ENCODE results near the gene ZFP2.
"Not testable (repeated sequence)": the region's sequence is repeated elsewhere in the genome, so short reads cannot be mapped to it uniquely, and the experiment has no call there.

The ZFP2 gene

GRCh38 chr5:178895615-178896571 is at the start of gene ZFP2:
TSS of gene ZFP2 (plus strand) at chr5:178895913. CDS start at chr5:178931314, 35,401 bp downstream.
- Mint-ChIP-seq H3K27me3 (ENCODE audit: low read depth) (no peaks in the 10 kb centered on the region), H3K4me1 (ENCODE audit: low read depth) (no peaks in the 10 kb centered on the region), H3K4me3 (peak within 1 kb of the TSS; percentile 58), H3K36me3 (ENCODE audit: low read depth) (peaks cover 2% of the 10 kb centered on the region), H3K27ac (no peak within 1 kb of the TSS), H3K9me3 (peaks cover 54% of the 10 kb centered on the region)
- DNase-seq (ENCODE audit: low spot score): peak; percentile 4

GRCh38 chr5:178849316-178849715 is 46.4 kb upstream of the ZFP2 start:
- Mint-ChIP-seq H3K36me3 (ENCODE audit: low read depth) (no peaks in the 10 kb centered on the region), H3K4me3 (no peak overlapping the region), H3K9me3 (peaks cover 4% of the 10 kb centered on the region), H3K27ac (no peak overlapping the region), H3K4me1 (ENCODE audit: low read depth) (no peaks in the 10 kb centered on the region), H3K27me3 (ENCODE audit: low read depth) (no peaks in the 10 kb centered on the region)
- DNase-seq (ENCODE audit: low spot score): no peak

DNA sequence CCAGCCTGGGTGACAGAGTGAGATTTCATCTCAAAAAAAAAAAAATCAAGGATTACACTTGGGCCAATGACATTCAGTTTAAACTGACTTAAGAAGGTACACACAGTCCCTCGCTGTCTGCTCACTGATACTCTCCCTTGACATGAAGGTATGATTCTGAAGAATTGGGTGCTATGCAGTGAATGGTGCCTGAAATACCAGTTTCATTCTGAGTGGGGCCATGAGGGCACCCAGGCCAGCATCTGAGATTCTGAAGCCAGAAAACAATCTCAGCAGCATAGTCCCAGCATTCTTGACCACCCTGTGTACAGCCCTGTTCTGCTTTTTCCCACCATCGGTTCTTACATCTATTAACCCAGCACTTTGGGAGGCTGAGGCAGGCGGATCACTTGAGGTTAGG is 43.8 kb upstream of the ZFP2 start:
- no peaks in the 10 kb centered on the region for H3K4me1 Mint-ChIP-seq (ENCODE audit: low read depth)
- H3K36me3 Mint-ChIP-seq (ENCODE audit: low read depth): no peaks in the 10 kb centered on the region
- no peaks in the 10 kb centered on the region for H3K27me3 Mint-ChIP-seq (ENCODE audit: low read depth)
- H3K27ac Mint-ChIP-seq: no peak overlapping the region
- DNase-seq (ENCODE audit: low spot score): no peak
- H3K4me3 Mint-ChIP-seq: no peak overlapping the region
- peaks cover 4% of the 10 kb centered on the region for H3K9me3 Mint-ChIP-seq

- Mint-ChIP-seq H3K9me3 (no peaks in the 10 kb centered on the region), H3K4me1 (ENCODE audit: low read depth) (peaks cover 5% of the 10 kb centered on the region), H3K27ac (no peak overlapping the region), H3K4me3 (no peak overlapping the region), H3K36me3 (ENCODE audit: low read depth) (no peaks in the 10 kb centered on the region), H3K27me3 (ENCODE audit: low read depth) (no peaks in the 10 kb centered on the region)
- DNase-seq (ENCODE audit: low spot score): no peak
Measured at GRCh38 chr5:178854284-178854683, 41.4 kb upstream of the ZFP2 start.

DNA sequence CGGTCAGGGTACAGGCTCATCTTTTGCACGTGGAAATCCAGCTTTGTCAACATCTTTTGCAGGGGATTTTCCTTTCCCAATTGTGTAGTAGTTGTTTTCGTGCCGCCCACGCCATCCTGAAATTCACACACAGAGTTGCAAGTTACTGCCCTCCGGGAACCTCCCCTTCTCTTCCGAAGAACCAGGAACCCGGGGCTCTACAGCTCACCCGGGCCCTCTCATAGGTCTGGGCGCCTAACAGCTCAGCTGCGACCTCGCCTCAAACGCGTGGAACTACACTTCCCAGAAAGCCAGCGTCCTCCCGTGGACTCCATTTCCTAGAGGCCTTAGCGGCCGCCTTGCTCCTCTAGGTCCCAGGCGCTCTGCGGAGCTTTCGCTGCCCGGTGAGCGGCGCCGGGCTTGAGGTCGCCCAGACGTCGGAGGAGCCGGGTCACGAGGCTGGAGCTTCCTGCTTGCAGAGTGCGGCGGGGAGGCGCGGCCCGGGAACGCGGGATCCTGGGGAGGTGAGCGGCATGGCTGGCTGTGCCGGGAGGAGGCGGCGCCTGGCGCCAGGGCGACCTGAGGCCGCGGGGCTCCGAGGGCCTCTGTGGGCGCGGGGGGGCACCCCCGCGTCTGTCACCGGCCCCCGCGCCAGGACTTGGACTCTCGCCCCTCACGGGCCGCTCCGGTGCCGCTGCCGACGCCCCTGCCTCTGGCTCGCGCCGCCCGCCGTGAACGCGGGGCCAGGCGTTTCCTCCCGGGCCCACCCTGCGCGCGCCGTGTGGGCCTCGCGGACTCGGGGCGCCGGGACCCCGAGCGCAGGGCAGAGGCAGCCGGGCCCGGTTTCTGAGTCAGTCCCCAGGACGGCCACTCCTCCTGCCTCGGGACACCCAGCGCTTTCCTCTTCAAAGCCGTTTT is 35.8 kb upstream of the ZFP2 start, which contains the start of gene ZNF354B:
TSS of gene ZNF354B (plus strand) at position 329 of the 897 bp plus-strand sequence. CDS start 1,095 bp downstream, outside the sequence.
- Mint-ChIP-seq H3K27ac (peak within 1 kb of the TSS; percentile 75), H3K9me3 (peaks cover 8% of the 10 kb centered on the region), H3K4me1 (ENCODE audit: low read depth) (peaks cover 16% of the 10 kb centered on the region), H3K4me3 (peak within 1 kb of the TSS; percentile 85), H3K36me3 (ENCODE audit: low read depth) (peaks cover 31% of the 10 kb centered on the region), H3K27me3 (ENCODE audit: low read depth) (no peaks in the 10 kb centered on the region)
- peak; percentile 87 for DNase-seq (ENCODE audit: low spot score)

GRCh38 chr5:178860615-178861014 is 35.1 kb upstream of the ZFP2 start:
- peaks cover 10% of the 10 kb centered on the region for H3K9me3 Mint-ChIP-seq
- H3K4me1 Mint-ChIP-seq (ENCODE audit: low read depth): peaks cover 16% of the 10 kb centered on the region
- not testable (repeated sequence) for H3K27ac Mint-ChIP-seq; H3K27me3 Mint-ChIP-seq (ENCODE audit: low read depth); DNase-seq (ENCODE audit: low spot score); H3K4me3 Mint-ChIP-seq
- H3K36me3 Mint-ChIP-seq (ENCODE audit: low read depth): peaks cover 39% of the 10 kb centered on the region

DNA sequence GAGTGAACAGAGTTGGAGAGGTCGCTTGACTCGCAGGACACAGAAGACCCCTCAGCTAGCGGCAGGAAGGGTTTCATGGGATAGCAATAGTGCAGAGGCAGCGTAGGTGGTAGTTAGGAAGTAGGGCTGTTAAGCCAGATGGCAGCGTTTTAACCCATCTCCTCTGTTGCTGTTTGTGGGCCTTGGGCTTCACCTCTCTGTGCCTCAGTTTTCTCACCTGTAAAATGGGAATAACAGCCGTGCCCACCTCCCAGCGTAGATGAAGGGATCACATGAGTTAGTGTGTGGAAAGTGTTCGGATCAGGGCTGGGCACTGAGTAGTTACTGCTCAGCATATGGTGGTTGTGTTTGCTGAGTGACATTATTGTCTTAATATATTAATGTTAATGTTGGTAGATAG is 34.1 kb upstream of the ZFP2 start:
- Mint-ChIP-seq H3K4me1 (ENCODE audit: low read depth) (peaks cover 16% of the 10 kb centered on the region), H3K9me3 (peaks cover 14% of the 10 kb centered on the region), H3K27ac (no peak overlapping the region), H3K27me3 (ENCODE audit: low read depth) (no peaks in the 10 kb centered on the region), H3K36me3 (ENCODE audit: low read depth) (peaks cover 49% of the 10 kb centered on the region), H3K4me3 (peak overlapping the region; percentile 59)
- no peak for DNase-seq (ENCODE audit: low spot score)

GRCh38 chr5:178866946-178867345 is 28.8 kb upstream of the ZFP2 start:
- H3K27me3 Mint-ChIP-seq (ENCODE audit: low read depth): no peaks in the 10 kb centered on the region
- DNase-seq (ENCODE audit: low spot score): no peak
- H3K27ac Mint-ChIP-seq: no peak overlapping the region
- no peak overlapping the region for H3K4me3 Mint-ChIP-seq
- H3K9me3 Mint-ChIP-seq: peaks cover 47% of the 10 kb centered on the region
- no peaks in the 10 kb centered on the region for H3K4me1 Mint-ChIP-seq (ENCODE audit: low read depth)
- peaks cover 84% of the 10 kb centered on the region for H3K36me3 Mint-ChIP-seq (ENCODE audit: low read depth)

GRCh38 chr5:178869577-178869976 is 26.1 kb upstream of the ZFP2 start:
- no peak for DNase-seq (ENCODE audit: low spot score)
- Mint-ChIP-seq H3K4me3 (no peak overlapping the region), H3K36me3 (ENCODE audit: low read depth) (peaks cover 90% of the 10 kb centered on the region), H3K4me1 (ENCODE audit: low read depth) (no peaks in the 10 kb centered on the region), H3K27me3 (ENCODE audit: low read depth) (no peaks in the 10 kb centered on the region), H3K9me3 (peaks cover 65% of the 10 kb centered on the region), H3K27ac (no peak overlapping the region)

DNA sequence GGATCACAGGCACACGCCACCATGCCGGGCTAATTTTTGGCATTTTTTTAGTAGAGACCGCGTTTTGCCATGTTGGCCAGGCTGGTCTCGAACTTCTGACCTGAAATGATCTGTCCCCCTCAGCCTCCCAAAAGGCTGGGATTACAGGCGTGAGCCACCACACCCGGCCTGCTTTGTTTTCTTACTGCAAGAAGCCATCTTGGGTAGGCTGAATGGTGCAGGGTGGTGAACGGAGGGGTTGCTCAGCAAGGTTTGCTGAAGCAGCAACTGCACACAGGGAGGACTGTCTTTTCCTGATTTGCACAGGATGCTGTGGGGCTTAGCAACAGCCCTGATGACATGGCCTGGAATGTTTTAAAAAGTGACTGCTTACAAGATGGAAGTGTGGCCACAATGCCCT is 25.3 kb upstream of the ZFP2 start:
- peaks cover 69% of the 10 kb centered on the region for H3K9me3 Mint-ChIP-seq
- no peaks in the 10 kb centered on the region for H3K27me3 Mint-ChIP-seq (ENCODE audit: low read depth)
- no peak for DNase-seq (ENCODE audit: low spot score)
- no peak overlapping the region for H3K4me3 Mint-ChIP-seq
- peaks cover 91% of the 10 kb centered on the region for H3K36me3 Mint-ChIP-seq (ENCODE audit: low read depth)
- no peak overlapping the region for H3K27ac Mint-ChIP-seq
- H3K4me1 Mint-ChIP-seq (ENCODE audit: low read depth): no peaks in the 10 kb centered on the region

DNA sequence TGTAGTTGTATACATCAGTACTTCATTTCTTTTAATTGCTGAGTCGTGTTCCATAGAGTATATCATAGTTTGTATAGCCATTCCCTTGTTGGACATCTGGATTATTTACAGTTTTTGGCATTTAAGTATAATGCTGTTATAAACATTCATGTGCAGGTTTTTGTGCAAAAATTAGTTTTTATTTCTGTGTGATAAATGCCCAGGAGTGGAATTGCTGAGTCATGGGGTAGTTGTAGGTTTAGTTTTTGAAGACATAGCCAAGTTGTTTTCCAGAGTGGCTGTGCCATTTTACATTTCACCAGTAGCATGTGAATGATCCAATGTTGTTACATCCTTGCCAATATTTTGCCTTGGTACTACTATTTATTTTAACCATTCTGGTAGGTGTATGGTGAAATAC is 23.4 kb upstream of the ZFP2 start:
- no peaks in the 10 kb centered on the region for H3K4me1 Mint-ChIP-seq (ENCODE audit: low read depth)
- DNase-seq (ENCODE audit: low spot score): no peak
- H3K4me3 Mint-ChIP-seq: no peak overlapping the region
- H3K27me3 Mint-ChIP-seq (ENCODE audit: low read depth): no peaks in the 10 kb centered on the region
- H3K27ac Mint-ChIP-seq: no peak overlapping the region
- peaks cover 75% of the 10 kb centered on the region for H3K9me3 Mint-ChIP-seq
- peaks cover 89% of the 10 kb centered on the region for H3K36me3 Mint-ChIP-seq (ENCODE audit: low read depth)

DNA sequence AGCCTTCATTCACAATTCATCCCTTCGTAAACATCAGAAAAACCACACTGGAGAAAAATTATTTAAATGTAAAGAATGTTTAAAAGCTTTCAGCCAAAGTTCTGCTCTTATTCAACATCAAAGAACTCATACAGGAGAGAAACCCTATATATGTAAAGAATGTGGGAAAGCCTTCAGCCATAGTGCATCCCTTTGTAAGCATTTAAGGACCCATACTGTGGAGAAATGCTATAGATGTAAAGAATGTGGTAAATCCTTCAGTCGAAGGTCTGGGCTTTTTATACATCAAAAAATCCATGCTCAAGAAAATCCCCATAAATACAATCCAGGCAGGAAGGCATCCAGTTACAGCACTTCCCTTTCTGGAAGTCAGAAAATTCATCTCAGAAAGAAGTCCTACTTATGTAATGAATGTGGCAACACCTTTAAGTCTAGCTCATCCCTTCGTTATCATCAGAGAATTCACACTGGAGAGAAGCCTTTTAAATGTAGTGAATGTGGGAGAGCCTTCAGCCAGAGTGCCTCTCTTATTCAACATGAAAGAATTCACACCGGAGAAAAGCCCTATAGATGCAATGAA is 12.5 kb upstream of the ZFP2 start:
- not testable (repeated sequence) for H3K4me3 Mint-ChIP-seq; H3K27me3 Mint-ChIP-seq (ENCODE audit: low read depth); H3K27ac Mint-ChIP-seq; DNase-seq (ENCODE audit: low spot score); H3K4me1 Mint-ChIP-seq (ENCODE audit: low read depth)
- H3K9me3 Mint-ChIP-seq: peaks cover 71% of the 10 kb centered on the region
- peaks cover 76% of the 10 kb centered on the region for H3K36me3 Mint-ChIP-seq (ENCODE audit: low read depth)

- Mint-ChIP-seq H3K27me3 (ENCODE audit: low read depth) (no peaks in the 10 kb centered on the region), H3K36me3 (ENCODE audit: low read depth) (peaks cover 76% of the 10 kb centered on the region), H3K4me1 (ENCODE audit: low read depth) (no peaks in the 10 kb centered on the region), H3K27ac (no peak overlapping the region), H3K9me3 (peaks cover 73% of the 10 kb centered on the region), H3K4me3 (no peak overlapping the region)
- DNase-seq (ENCODE audit: low spot score): no peak
Measured at GRCh38 chr5:178883815-178884430, 11.8 kb upstream of the ZFP2 start.
